Measurements from ENCODE around the gene SLC6A12.

DNA sequence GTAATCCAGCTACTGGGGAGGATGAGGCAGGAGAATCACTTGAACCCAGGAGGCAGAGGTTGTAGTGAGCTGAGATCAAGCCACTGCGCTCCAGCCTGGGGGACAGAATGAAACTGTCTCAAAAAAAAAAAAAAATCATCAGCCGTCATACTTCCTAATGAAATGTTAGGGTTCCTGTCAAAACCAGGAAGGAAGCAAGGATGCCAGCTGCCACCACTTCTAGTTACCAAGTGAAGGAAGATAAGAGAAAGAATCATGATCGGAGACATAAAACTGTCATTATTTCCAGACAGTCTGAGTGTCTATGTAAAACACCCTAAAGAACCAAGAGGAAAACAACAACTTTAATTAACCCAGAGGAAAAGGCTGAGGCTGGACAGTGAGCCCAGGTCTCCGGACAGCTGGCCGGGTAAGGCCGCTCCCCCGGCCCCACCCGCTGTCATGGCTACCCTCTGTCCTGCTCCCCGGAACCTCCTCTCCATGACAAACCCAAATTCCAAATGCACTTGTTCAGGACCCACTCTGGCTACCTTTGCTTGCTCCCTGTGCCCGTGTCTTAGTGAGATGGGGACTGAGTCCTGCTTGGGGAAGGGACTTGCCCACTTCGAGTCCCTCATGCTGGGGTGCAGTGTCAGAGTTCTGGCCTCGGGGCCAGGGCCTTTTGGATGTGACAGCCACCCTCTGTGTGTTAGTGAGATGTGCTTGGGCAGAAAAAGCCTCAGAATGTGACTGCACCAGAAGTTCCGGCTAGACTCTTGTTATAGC, 29.0 kb downstream of the SLC6A12 start:
- no peak for TF ChIP-seq POLR2A (IDR thresholded peaks at IDR 0.05)
- TF ChIP-seq, protein P1, sequence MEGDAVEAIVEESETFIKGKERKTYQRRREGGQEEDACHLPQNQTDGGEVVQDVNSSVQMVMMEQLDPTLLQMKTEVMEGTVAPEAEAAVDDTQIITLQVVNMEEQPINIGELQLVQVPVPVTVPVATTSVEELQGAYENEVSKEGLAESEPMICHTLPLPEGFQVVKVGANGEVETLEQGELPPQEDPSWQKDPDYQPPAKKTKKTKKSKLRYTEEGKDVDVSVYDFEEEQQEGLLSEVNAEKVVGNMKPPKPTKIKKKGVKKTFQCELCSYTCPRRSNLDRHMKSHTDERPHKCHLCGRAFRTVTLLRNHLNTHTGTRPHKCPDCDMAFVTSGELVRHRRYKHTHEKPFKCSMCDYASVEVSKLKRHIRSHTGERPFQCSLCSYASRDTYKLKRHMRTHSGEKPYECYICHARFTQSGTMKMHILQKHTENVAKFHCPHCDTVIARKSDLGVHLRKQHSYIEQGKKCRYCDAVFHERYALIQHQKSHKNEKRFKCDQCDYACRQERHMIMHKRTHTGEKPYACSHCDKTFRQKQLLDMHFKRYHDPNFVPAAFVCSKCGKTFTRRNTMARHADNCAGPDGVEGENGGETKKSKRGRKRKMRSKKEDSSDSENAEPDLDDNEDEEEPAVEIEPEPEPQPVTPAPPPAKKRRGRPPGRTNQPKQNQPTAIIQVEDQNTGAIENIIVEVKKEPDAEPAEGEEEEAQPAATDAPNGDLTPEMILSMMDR (IDR thresholded peaks at IDR 0.05) = no peak

Data from body of pancreas (tissue), 4 donors.